Activated CD4-positive, CD25-positive, alpha-beta regulatory T cell (primary cell): ENCODE results near the gene ADCYAP1R1.

Source experiments
- DNase-seq, 4 experiments: peaks; one replicate each; lab custom pipeline; 2025; lab: John Stamatoyannopoulos, UW

ADCYAP1R1 gene

GRCh38 chr7:31087351-31087750 lies 35.2 kb downstream of the ADCYAP1R1 start:
- no peak for DNase-seq

- no peak for DNase-seq
Measured at GRCh38 chr7:31091924-31092434, 39.9 kb downstream of the ADCYAP1R1 start.

GRCh38 chr7:31092606-31093005 lies 40.5 kb downstream of the ADCYAP1R1 start:
- no peak for DNase-seq

- DNase-seq, result no peak
Measured at GRCh38 chr7:31093282-31093681, 41.2 kb downstream of the ADCYAP1R1 start.

- no peak for DNase-seq
Measured at GRCh38 chr7:31094271-31094670, 42.2 kb downstream of the ADCYAP1R1 start.

- no peak for DNase-seq
Measured at GRCh38 chr7:31095286-31096197, 43.4 kb downstream of the ADCYAP1R1 start.

- no peak for DNase-seq
Measured at GRCh38 chr7:31096198-31096876, 44.2 kb downstream of the ADCYAP1R1 start.

- DNase-seq, result no peak
Measured at GRCh38 chr7:31096877-31097258, 44.8 kb downstream of the ADCYAP1R1 start.

- DNase-seq, result no peak
Measured at GRCh38 chr7:31098642-31099360, 46.7 kb downstream of the ADCYAP1R1 start.

GRCh38 chr7:31099451-31100444 lies 47.6 kb downstream of the ADCYAP1R1 start:
- DNase-seq, result no peak

GRCh38 chr7:31100445-31100844 lies 48.3 kb downstream of the ADCYAP1R1 start:
- no peak for DNase-seq

GRCh38 chr7:31100871-31101270 lies 48.8 kb downstream of the ADCYAP1R1 start:
- no peak for DNase-seq

GRCh38 chr7:31101544-31101943 lies 49.4 kb downstream of the ADCYAP1R1 start:
- DNase-seq, result no peak

- no peak for DNase-seq
Measured at GRCh38 chr7:31102151-31102972, 50.3 kb downstream of the ADCYAP1R1 start.

- DNase-seq, result no peak
Measured at GRCh38 chr7:31102973-31103850, 51.1 kb downstream of the ADCYAP1R1 start.

- DNase-seq, result no peak
Measured at GRCh38 chr7:31104361-31105255, 52.5 kb downstream of the ADCYAP1R1 start.

GRCh38 chr7:31105256-31105950 lies 53.3 kb downstream of the ADCYAP1R1 start:
- no peak for DNase-seq
